ENCODE data around the gene LFNG. TPM values are rescaled to one million over a fixed set of nuclear protein-coding genes. Genes with fewer than 3 reads are reported as not detected.
A peak's percentile ranks its signal among the peaks of the same experiment; 100 is the strongest.
"Not testable (repeated sequence)": the region's sequence is repeated elsewhere in the genome, so short reads cannot be mapped to it uniquely, and the experiment has no call there.

Gene LFNG
- total RNA-seq, 2 donors from 2014 or later: 61.4 to 105 TPM

- peak overlapping the region; percentile 71 for H3K27ac ChIP-seq
- H3K36me3 ChIP-seq: no peaks in the 10 kb centered on the region
- peaks cover 63% of the 10 kb centered on the region for H3K4me1 ChIP-seq
- H3K9ac ChIP-seq (ENCODE audit: low read depth in 2 of 2, low read length in 2 of 2): peak overlapping the region in 1 of 2 donors; percentile 55
- no peaks in the 10 kb centered on the region for H3K9me3 ChIP-seq
- no peak overlapping the region for H3K4me3 ChIP-seq
- H3K27me3 ChIP-seq: no peaks in the 10 kb centered on the region
- DNase-seq: no peak
- TF ChIP-seq, protein P1, sequence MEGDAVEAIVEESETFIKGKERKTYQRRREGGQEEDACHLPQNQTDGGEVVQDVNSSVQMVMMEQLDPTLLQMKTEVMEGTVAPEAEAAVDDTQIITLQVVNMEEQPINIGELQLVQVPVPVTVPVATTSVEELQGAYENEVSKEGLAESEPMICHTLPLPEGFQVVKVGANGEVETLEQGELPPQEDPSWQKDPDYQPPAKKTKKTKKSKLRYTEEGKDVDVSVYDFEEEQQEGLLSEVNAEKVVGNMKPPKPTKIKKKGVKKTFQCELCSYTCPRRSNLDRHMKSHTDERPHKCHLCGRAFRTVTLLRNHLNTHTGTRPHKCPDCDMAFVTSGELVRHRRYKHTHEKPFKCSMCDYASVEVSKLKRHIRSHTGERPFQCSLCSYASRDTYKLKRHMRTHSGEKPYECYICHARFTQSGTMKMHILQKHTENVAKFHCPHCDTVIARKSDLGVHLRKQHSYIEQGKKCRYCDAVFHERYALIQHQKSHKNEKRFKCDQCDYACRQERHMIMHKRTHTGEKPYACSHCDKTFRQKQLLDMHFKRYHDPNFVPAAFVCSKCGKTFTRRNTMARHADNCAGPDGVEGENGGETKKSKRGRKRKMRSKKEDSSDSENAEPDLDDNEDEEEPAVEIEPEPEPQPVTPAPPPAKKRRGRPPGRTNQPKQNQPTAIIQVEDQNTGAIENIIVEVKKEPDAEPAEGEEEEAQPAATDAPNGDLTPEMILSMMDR (IDR thresholded peaks at IDR 0.05): no peak
- intact Hi-C loops (cut with DNase I): no loop called here
These were observed 9.0 kb downstream of the LFNG start for GRCh38 chr7:2528481-2529095.

DNA sequence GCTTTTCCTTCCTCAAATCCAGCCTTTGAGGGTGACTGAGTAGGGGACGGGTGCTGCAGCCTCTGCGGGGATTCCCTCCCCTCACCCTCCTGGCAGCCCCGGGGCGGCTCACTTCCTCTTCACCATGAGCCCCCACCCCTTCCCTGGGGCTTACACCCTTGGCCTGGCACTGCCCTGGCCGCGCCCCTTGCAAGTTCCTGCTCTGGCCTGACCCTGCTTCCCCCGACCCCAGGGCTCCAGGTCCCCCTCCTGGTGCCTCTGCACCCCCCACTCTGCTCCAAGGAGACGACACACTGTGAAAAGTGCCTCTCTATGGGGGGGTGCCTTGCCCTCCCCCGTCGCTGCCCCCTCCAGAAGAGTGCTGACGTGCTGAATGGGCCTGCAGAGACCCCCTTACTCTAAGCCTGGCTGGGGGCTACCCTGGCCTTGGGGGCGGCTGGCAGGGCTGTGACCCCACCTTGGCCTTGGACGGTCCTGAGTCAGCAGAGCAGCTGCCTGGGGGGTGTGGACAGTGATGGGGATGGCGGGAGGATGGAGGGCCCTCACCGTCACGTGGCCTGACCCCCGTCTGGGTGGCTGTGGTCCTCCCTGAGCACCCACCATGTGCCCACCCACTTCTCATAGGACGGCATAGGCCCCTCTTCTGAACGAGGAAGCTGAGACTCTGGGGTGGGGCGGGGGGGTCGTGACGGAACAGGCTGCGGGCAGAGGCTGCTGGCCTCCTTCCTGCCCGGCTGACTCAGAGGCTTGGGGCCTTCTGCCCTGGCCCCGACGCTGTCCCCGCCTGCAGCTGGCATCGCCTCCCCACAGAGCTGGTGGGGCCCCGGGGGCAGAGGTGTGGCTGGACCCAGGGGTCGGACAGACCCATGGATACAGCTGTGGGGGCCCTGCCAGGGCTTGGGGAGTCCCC lies 9.8 kb downstream of the LFNG start:
- TF ChIP-seq, protein P1 (IDR thresholded peaks at IDR 0.05): no peak
- H3K36me3 ChIP-seq: no peaks in the 10 kb centered on the region
- H3K4me3 ChIP-seq: no peak overlapping the region

GRCh38 chr7:2530071-2530987 lies 10.8 kb downstream of the LFNG start:
- no peaks in the 10 kb centered on the region for H3K36me3 ChIP-seq
- peak overlapping the region in 1 of 2 donors; percentile 42 for H3K9ac ChIP-seq (ENCODE audit: low read depth in 2 of 2, low read length in 2 of 2)
- no peak overlapping the region for H3K4me3 ChIP-seq
- intact Hi-C loops (cut with DNase I): no loop called here
- no peaks in the 10 kb centered on the region for H3K9me3 ChIP-seq
- peak; percentile 67 for DNase-seq
- peaks cover 59% of the 10 kb centered on the region for H3K4me1 ChIP-seq
- peak overlapping the region; percentile 71 for H3K27ac ChIP-seq
- TF ChIP-seq, protein P1 (IDR thresholded peaks at IDR 0.05): no peak
- no peaks in the 10 kb centered on the region for H3K27me3 ChIP-seq

More for the DNA sequence above, 9.8 kb downstream of the LFNG start:
- H3K27me3 ChIP-seq: no peaks in the 10 kb centered on the region
- intact Hi-C loops (cut with DNase I): no loop called here
- no peaks in the 10 kb centered on the region for H3K9me3 ChIP-seq
- H3K9ac ChIP-seq (ENCODE audit: low read depth in 2 of 2, low read length in 2 of 2): peak overlapping the region; percentile 55 to 66
- peaks cover 63% of the 10 kb centered on the region for H3K4me1 ChIP-seq
- peak overlapping the region; percentile 71 for H3K27ac ChIP-seq
- peak; percentile 62 for DNase-seq

DNA sequence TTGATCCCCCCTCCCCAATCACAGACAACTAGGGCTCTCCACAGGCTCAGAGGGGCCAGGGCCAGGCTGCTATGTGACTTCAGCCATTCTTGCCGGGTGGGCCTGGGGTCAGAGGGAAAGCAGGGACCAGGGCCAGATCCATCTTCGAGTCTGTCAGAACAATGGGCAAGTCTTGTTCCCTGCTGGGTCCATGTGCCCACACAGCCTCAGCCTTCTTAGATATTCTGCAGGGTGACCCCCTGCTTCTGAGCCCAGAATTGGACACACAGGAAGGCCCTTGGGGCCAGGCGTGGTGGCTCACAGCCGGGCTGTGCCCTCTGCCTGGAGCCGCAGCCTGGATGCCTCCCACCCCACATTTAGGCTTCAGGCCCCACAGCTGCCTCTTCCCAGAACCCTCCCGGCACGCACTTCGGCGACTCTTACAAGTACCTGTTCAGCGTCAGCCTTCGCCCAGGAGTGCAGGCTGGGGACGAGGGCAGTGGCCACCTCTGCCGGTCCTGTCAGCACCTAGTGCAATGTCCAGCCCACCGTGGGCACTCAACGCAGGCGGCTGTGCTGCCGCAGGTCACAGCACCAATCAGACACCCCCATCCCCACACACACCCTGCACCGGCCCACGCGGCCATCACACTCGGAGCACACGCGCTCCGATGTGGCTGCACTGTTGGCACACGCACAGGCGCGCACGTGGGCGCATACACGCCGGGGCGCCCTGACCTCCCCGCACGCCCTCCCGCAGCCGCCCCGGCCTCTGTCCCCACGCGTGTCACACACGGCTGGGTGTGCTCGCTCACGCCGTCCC lies 11.6 kb downstream of the LFNG start:
- Histone ChIP-seq H3K9ac (ENCODE audit: low read depth in 2 of 2, low read length in 2 of 2) (peak overlapping the region in 1 of 2 donors; percentile 42), H3K27ac (peak overlapping the region; percentile 71), H3K4me1 (peaks cover 50% of the 10 kb centered on the region)
- H3K4me3 ChIP-seq; H3K27me3 ChIP-seq; H3K36me3 ChIP-seq; H3K9me3 ChIP-seq; intact Hi-C loops (cut with DNase I): not testable (repeated sequence)
- peak; percentile 51 for DNase-seq

GRCh38 chr7:2531796-2532110 lies 12.2 kb downstream of the LFNG start:
- DNase-seq; H3K27me3 ChIP-seq; H3K36me3 ChIP-seq; intact Hi-C loops (cut with DNase I); H3K9ac ChIP-seq (ENCODE audit: low read depth in 2 of 2, low read length in 2 of 2); H3K27ac ChIP-seq; H3K9me3 ChIP-seq; H3K4me3 ChIP-seq: not testable (repeated sequence)
- peaks cover 45% of the 10 kb centered on the region for H3K4me1 ChIP-seq

DNA sequence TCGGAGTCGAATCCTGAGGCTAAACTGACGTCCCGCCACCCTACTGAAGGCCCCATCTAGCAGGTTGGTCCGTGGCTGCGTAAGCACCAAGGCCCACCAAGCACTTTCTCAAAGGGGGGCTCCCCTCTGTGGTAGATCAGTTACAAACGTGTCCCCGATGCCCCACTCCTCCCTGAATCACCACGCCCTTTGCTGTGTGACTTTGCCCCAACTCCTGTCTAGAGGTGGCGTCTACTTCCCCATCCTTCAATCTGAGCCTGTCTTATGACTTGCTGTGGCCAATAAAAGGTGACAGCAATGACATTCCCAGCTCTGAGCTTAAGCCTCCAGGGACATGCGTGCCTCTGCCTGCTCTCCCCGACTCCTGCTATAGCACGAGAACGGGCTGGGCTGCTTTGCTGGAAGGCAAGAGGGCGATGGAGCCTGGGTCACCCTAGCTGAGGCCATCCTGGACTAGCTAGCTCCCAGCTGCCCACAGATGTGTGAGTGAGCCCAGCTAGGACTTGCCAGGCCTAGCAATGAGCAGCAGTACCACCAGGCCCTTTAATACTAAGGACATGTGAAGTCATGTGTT lies 12.7 kb downstream of the LFNG start:
- H3K27ac ChIP-seq; intact Hi-C loops (cut with DNase I): not testable (repeated sequence)
- H3K4me1 ChIP-seq: peaks cover 39% of the 10 kb centered on the region

GRCh38 chr7:2532816-2533215 lies 13.2 kb downstream of the LFNG start:
- H3K4me3 ChIP-seq; H3K36me3 ChIP-seq; DNase-seq; H3K9me3 ChIP-seq; H3K27me3 ChIP-seq; intact Hi-C loops (cut with DNase I); H3K9ac ChIP-seq (ENCODE audit: low read depth in 2 of 2, low read length in 2 of 2); H3K27ac ChIP-seq: not testable (repeated sequence)
- peaks cover 34% of the 10 kb centered on the region for H3K4me1 ChIP-seq

More for the DNA sequence above, 12.7 kb downstream of the LFNG start:
- not testable (repeated sequence) for H3K36me3 ChIP-seq; H3K9ac ChIP-seq (ENCODE audit: low read depth in 2 of 2, low read length in 2 of 2); H3K4me3 ChIP-seq; H3K9me3 ChIP-seq; H3K27me3 ChIP-seq
- DNase-seq: peak; percentile 76

GRCh38 chr7:2533566-2533965 lies 14.0 kb downstream of the LFNG start:
- H3K27ac ChIP-seq, DNase-seq: not testable (repeated sequence)

GRCh38 chr7:2534214-2534613 lies 14.6 kb downstream of the LFNG start:
- H3K36me3 ChIP-seq; H3K9me3 ChIP-seq; H3K27ac ChIP-seq; DNase-seq; H3K27me3 ChIP-seq; H3K9ac ChIP-seq (ENCODE audit: low read depth in 2 of 2, low read length in 2 of 2); intact Hi-C loops (cut with DNase I); H3K4me3 ChIP-seq: not testable (repeated sequence)
- peaks cover 20% of the 10 kb centered on the region for H3K4me1 ChIP-seq

More at GRCh38 chr7:2533566-2533965, 14.0 kb downstream of the LFNG start:
- H3K9me3 ChIP-seq; H3K4me3 ChIP-seq; intact Hi-C loops (cut with DNase I); H3K9ac ChIP-seq (ENCODE audit: low read depth in 2 of 2, low read length in 2 of 2); H3K27me3 ChIP-seq; H3K36me3 ChIP-seq: not testable (repeated sequence)
- peaks cover 27% of the 10 kb centered on the region for H3K4me1 ChIP-seq
